ENCODE results near the gene PHC3.
A peak's percentile ranks its signal among the peaks of the same experiment; 100 is the strongest.

PHC3 gene

DNA sequence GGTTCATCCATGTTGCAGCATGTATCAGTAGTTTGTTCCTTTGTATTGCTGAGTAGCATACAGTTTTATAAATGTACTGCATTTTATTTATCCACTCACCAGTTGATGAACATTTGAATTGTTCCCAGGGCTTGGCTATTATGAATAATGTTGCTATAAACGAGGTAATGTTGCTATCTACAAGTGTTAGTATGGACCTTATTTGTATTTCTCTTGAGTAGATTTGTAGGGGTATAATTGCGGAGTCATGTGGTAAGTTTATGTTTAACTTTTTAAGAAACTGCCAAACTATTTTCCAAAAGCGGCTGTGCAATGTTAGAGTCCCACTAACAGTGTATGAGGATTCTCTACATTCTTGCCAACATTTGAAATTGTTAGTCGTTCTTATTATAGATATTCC is 130.8 kb downstream of the PHC3 start:
- H3K4me1 ChIP-seq (ENCODE audit: control insufficient read depth, insufficient read depth, low read length, poor library complexity, severe bottlenecking): no peaks in the 10 kb centered on the region
- no peaks in the 10 kb centered on the region for H3K9me3 ChIP-seq (ENCODE audit: control insufficient read depth, low read length)
- H3K27ac ChIP-seq (ENCODE audit: insufficient read depth, low read length, poor library complexity, severe bottlenecking): no peak overlapping the region
- H3K4me3 ChIP-seq (ENCODE audit: insufficient read depth, low read depth, low read length, poor library complexity, severe bottlenecking): no peak overlapping the region
- DNase-seq: no peak
- no peaks in the 10 kb centered on the region for H3K27me3 ChIP-seq (replicated peaks; ENCODE audit: control insufficient read depth, insufficient read depth, low read length, poor library complexity, severe bottlenecking)
- H3K36me3 ChIP-seq (ENCODE audit: control insufficient read depth, insufficient read depth, low read length): no peaks in the 10 kb centered on the region

- DNase-seq: no peak
- Histone ChIP-seq H3K4me1 (ENCODE audit: control insufficient read depth, insufficient read depth, low read length, poor library complexity, severe bottlenecking) (peaks cover 4% of the 10 kb centered on the region), H3K4me3 (ENCODE audit: insufficient read depth, low read depth, low read length, poor library complexity, severe bottlenecking) (no peak overlapping the region), H3K9me3 (ENCODE audit: control insufficient read depth, low read length) (no peaks in the 10 kb centered on the region), H3K36me3 (ENCODE audit: control insufficient read depth, insufficient read depth, low read length) (no peaks in the 10 kb centered on the region), H3K27me3 (replicated peaks; ENCODE audit: control insufficient read depth, insufficient read depth, low read length, poor library complexity, severe bottlenecking) (no peaks in the 10 kb centered on the region), H3K27ac (ENCODE audit: insufficient read depth, low read length, poor library complexity, severe bottlenecking) (no peak overlapping the region)
These were observed 132.2 kb downstream of the PHC3 start for GRCh38 chr3:170049146-170050000.

- H3K9me3 ChIP-seq (ENCODE audit: control insufficient read depth, low read length): no peaks in the 10 kb centered on the region
- H3K4me3 ChIP-seq (ENCODE audit: insufficient read depth, low read depth, low read length, poor library complexity, severe bottlenecking): no peak overlapping the region
- no peaks in the 10 kb centered on the region for H3K27me3 ChIP-seq (replicated peaks; ENCODE audit: control insufficient read depth, insufficient read depth, low read length, poor library complexity, severe bottlenecking)
- H3K36me3 ChIP-seq (ENCODE audit: control insufficient read depth, insufficient read depth, low read length): no peaks in the 10 kb centered on the region
- DNase-seq: no peak
- H3K4me1 ChIP-seq (ENCODE audit: control insufficient read depth, insufficient read depth, low read length, poor library complexity, severe bottlenecking): peaks cover 4% of the 10 kb centered on the region
- H3K27ac ChIP-seq (ENCODE audit: insufficient read depth, low read length, poor library complexity, severe bottlenecking): no peak overlapping the region
These were observed 134.5 kb downstream of the PHC3 start for GRCh38 chr3:170047133-170047404.

- Histone ChIP-seq H3K36me3 (ENCODE audit: control insufficient read depth, insufficient read depth, low read length) (no peaks in the 10 kb centered on the region), H3K27ac (ENCODE audit: insufficient read depth, low read length, poor library complexity, severe bottlenecking) (no peak overlapping the region)
- no peak for DNase-seq
These were observed 135.0 kb downstream of the PHC3 start for GRCh38 chr3:170046269-170047132.

DNA sequence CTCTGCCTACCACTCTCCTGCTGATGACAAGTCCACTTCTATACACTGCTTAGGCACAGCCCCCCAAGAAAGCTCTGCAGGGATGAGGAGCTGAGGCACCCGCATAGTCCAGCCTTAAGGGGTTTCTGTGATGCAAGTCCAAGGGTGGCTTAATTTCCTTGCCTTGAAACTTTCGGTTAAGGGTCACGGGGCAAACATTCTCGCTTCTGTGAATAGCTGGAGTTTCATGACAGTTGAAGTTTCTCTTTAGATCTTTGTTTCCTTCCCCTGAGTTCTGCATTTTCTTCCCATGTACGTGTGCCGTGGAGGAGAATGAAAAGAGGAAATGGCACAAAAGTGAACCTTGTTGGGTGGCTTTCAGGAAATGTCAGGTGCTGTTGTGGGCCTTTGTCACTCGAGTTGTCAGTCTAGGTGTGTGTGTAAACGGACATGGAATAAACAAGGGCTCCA is 136.7 kb downstream of the PHC3 start:
- no peak overlapping the region for H3K27ac ChIP-seq (ENCODE audit: insufficient read depth, low read length, poor library complexity, severe bottlenecking)

More at GRCh38 chr3:170046269-170047132, 135.0 kb downstream of the PHC3 start:
- Histone ChIP-seq H3K27me3 (replicated peaks; ENCODE audit: control insufficient read depth, insufficient read depth, low read length, poor library complexity, severe bottlenecking) (no peaks in the 10 kb centered on the region), H3K4me3 (ENCODE audit: insufficient read depth, low read depth, low read length, poor library complexity, severe bottlenecking) (no peak overlapping the region), H3K9me3 (ENCODE audit: control insufficient read depth, low read length) (no peaks in the 10 kb centered on the region), H3K4me1 (ENCODE audit: control insufficient read depth, insufficient read depth, low read length, poor library complexity, severe bottlenecking) (peaks cover 4% of the 10 kb centered on the region)

GRCh38 chr3:170044271-170044670 is 137.3 kb downstream of the PHC3 start:
- DNase-seq: no peak
- H3K27me3 ChIP-seq (replicated peaks; ENCODE audit: control insufficient read depth, insufficient read depth, low read length, poor library complexity, severe bottlenecking): no peaks in the 10 kb centered on the region
- H3K9me3 ChIP-seq (ENCODE audit: control insufficient read depth, low read length): no peaks in the 10 kb centered on the region
- peaks cover 4% of the 10 kb centered on the region for H3K4me1 ChIP-seq (ENCODE audit: control insufficient read depth, insufficient read depth, low read length, poor library complexity, severe bottlenecking)
- H3K27ac ChIP-seq (ENCODE audit: insufficient read depth, low read length, poor library complexity, severe bottlenecking): no peak overlapping the region
- H3K4me3 ChIP-seq (ENCODE audit: insufficient read depth, low read depth, low read length, poor library complexity, severe bottlenecking): no peak overlapping the region
- H3K36me3 ChIP-seq (ENCODE audit: control insufficient read depth, insufficient read depth, low read length): no peaks in the 10 kb centered on the region

More for the DNA sequence above, 136.7 kb downstream of the PHC3 start:
- no peak overlapping the region for H3K4me3 ChIP-seq (ENCODE audit: insufficient read depth, low read depth, low read length, poor library complexity, severe bottlenecking)
- DNase-seq: no peak
- H3K27me3 ChIP-seq (replicated peaks; ENCODE audit: control insufficient read depth, insufficient read depth, low read length, poor library complexity, severe bottlenecking): no peaks in the 10 kb centered on the region
- H3K4me1 ChIP-seq (ENCODE audit: control insufficient read depth, insufficient read depth, low read length, poor library complexity, severe bottlenecking): peaks cover 4% of the 10 kb centered on the region
- H3K9me3 ChIP-seq (ENCODE audit: control insufficient read depth, low read length): no peaks in the 10 kb centered on the region
- H3K36me3 ChIP-seq (ENCODE audit: control insufficient read depth, insufficient read depth, low read length): no peaks in the 10 kb centered on the region

GRCh38 chr3:170043506-170043905 is 138.0 kb downstream of the PHC3 start:
- H3K4me1 ChIP-seq (ENCODE audit: control insufficient read depth, insufficient read depth, low read length, poor library complexity, severe bottlenecking): peaks cover 4% of the 10 kb centered on the region
- no peak overlapping the region for H3K27ac ChIP-seq (ENCODE audit: insufficient read depth, low read length, poor library complexity, severe bottlenecking)
- H3K27me3 ChIP-seq (replicated peaks; ENCODE audit: control insufficient read depth, insufficient read depth, low read length, poor library complexity, severe bottlenecking): no peaks in the 10 kb centered on the region
- no peaks in the 10 kb centered on the region for H3K9me3 ChIP-seq (ENCODE audit: control insufficient read depth, low read length)
- H3K4me3 ChIP-seq (ENCODE audit: insufficient read depth, low read depth, low read length, poor library complexity, severe bottlenecking): no peak overlapping the region
- no peak for DNase-seq
- H3K36me3 ChIP-seq (ENCODE audit: control insufficient read depth, insufficient read depth, low read length): no peaks in the 10 kb centered on the region

- no peaks in the 10 kb centered on the region for H3K36me3 ChIP-seq (ENCODE audit: control insufficient read depth, insufficient read depth, low read length)
- no peak for DNase-seq
- no peaks in the 10 kb centered on the region for H3K27me3 ChIP-seq (replicated peaks; ENCODE audit: control insufficient read depth, insufficient read depth, low read length, poor library complexity, severe bottlenecking)
These were observed 141.1 kb downstream of the PHC3 start for GRCh38 chr3:170040418-170040817.

DNA sequence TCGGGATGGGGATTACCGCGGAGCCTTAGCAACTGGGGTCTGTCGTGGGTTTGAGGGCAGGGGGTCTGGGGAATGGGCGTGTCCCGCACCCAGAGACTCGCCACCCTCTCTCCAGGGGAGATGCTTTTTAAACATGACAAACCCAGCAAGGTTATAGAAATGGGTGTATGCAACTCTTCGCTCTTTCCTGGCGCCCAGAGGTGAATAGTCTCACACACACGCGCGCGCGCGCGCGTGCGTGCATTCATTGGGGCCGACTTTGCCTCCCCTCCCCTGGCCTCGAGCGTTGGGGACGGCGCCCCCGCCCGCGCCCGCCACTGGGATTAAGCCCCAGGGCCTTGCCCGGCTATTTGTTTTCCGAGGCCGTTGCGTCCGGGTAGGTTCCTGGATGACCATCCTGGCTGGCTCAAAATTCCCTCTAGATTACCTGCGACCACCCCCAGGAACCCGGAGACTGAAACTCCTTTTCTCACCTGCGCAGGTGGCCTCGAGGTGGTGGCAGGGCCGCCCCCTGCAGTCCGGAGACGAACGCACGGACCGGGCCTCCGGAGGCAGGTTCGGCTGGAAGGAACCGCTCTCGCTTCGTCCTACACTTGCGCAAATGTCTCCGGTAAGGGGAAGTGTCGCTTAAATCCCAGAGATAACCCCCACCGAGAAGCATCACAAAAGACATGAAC is 143.0 kb downstream of the PHC3 start:
- H3K27ac ChIP-seq (ENCODE audit: insufficient read depth, low read length, poor library complexity, severe bottlenecking): peak overlapping the region; percentile 48
- peak overlapping the region; percentile 79 for H3K4me3 ChIP-seq (ENCODE audit: insufficient read depth, low read depth, low read length, poor library complexity, severe bottlenecking)
- H3K36me3 ChIP-seq (ENCODE audit: control insufficient read depth, insufficient read depth, low read length): no peaks in the 10 kb centered on the region
- no peaks in the 10 kb centered on the region for H3K9me3 ChIP-seq (ENCODE audit: control insufficient read depth, low read length)
- H3K4me1 ChIP-seq (ENCODE audit: control insufficient read depth, insufficient read depth, low read length, poor library complexity, severe bottlenecking): peaks cover 5% of the 10 kb centered on the region
- no peaks in the 10 kb centered on the region for H3K27me3 ChIP-seq (replicated peaks; ENCODE audit: control insufficient read depth, insufficient read depth, low read length, poor library complexity, severe bottlenecking)
- peak in 1 of 3 donors; percentile 1 for DNase-seq

More at GRCh38 chr3:170040418-170040817, 141.1 kb downstream of the PHC3 start:
- Histone ChIP-seq H3K4me1 (ENCODE audit: control insufficient read depth, insufficient read depth, low read length, poor library complexity, severe bottlenecking) (peaks cover 4% of the 10 kb centered on the region), H3K27ac (ENCODE audit: insufficient read depth, low read length, poor library complexity, severe bottlenecking) (no peak overlapping the region), H3K4me3 (ENCODE audit: insufficient read depth, low read depth, low read length, poor library complexity, severe bottlenecking) (no peak overlapping the region), H3K9me3 (ENCODE audit: control insufficient read depth, low read length) (no peaks in the 10 kb centered on the region)

Data from effector memory CD4-positive, alpha-beta T cell (primary cell).